ENCODE data around the gene CD79B. TPM values are rescaled to one million over a fixed set of nuclear protein-coding genes. Genes with fewer than 3 reads are reported as not detected.
"Not testable (repeated sequence)": the region's sequence is repeated elsewhere in the genome, so short reads cannot be mapped to it uniquely, and the experiment has no call there.

The CD79B gene
- total RNA-seq, 1 experiment from 2014 or later: 1.2 TPM

DNA sequence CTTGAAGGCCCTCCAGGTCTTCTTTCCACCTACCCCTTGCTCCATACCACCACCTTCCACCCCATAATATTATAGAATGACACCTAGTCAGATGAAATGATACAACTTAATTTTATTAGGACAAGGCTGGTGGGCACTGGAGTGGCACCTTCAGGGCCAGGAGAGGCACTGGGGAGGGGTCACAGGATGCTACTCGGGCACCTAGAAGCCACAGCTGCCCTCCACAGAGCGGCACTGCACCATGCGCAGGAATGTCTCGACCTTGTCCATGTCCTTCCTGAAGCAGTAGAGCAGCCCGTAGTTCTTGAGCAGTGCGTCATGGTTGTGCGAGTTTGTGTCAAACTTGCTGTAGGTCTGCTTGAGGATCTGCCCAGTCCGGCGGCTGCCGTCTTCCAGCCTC, 37.3 kb downstream of the CD79B start:
- not testable (repeated sequence) for H3K9me3 ChIP-seq (replicated peaks); H3K27me3 ChIP-seq; H3K36me3 ChIP-seq; H3K4me3 ChIP-seq; DNase-seq; H3K27ac ChIP-seq; H3K4me1 ChIP-seq

DNA sequence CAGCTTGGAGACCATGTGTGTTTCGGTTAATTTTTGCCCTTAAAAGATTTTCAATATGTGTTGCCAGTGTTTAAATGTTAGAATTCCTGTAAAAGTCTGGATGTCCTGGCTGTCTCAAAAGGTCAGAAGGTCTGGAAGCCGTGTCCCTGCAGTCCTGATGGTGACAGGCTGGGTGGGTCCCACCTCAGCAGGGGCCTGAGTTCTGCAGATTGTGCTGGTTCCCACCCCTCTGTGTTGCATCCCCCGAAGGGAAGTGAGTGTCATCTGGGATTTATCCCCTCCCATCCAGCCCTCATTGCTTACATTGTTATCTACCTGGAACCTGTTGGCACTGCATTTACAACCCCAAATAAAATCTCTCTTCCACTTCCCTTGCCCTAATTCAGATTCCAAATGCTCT, 38.1 kb downstream of the CD79B start:
- H3K27me3 ChIP-seq; H3K36me3 ChIP-seq; H3K27ac ChIP-seq; H3K4me1 ChIP-seq; DNase-seq; H3K4me3 ChIP-seq; H3K9me3 ChIP-seq (replicated peaks): not testable (repeated sequence)

DNA sequence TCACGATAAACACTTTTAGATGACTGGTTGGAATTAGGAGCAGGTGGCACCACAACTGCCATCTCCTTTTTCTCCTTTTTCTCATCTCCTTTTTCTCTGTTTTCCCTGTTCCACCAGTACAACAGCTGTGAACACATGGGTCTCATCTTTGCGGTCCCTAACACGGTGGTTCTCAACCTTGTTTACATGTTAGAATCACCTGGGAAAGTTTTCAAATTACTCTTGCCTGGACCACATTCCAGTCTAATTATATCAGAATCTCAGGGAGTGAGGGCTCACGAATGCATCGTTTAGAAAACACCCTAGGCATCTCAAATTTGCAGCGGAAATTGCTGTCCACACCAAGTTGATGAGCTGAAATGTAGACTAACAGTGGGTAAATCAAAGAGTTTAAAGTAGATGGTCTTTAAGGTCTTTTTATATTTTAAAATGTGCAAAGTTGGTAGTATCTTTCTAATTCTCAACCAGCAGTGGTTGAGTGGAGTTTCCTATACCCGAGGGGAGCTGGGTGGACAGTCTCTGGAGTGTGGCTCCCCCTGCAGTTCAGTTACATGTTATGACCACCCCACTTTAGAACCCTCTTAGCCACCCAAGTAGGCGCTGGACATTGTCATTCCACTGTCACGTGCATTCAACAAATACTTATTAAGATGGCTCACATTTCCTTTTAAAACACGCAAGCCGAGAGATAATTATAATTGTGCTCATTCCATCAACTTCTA, 39.7 kb downstream of the CD79B start:
- not testable (repeated sequence) for H3K4me3 ChIP-seq; H3K27ac ChIP-seq; H3K27me3 ChIP-seq; H3K9me3 ChIP-seq (replicated peaks); H3K36me3 ChIP-seq; H3K4me1 ChIP-seq
- DNase-seq: peak in 1 of 2 experiments; percentile 39

DNA sequence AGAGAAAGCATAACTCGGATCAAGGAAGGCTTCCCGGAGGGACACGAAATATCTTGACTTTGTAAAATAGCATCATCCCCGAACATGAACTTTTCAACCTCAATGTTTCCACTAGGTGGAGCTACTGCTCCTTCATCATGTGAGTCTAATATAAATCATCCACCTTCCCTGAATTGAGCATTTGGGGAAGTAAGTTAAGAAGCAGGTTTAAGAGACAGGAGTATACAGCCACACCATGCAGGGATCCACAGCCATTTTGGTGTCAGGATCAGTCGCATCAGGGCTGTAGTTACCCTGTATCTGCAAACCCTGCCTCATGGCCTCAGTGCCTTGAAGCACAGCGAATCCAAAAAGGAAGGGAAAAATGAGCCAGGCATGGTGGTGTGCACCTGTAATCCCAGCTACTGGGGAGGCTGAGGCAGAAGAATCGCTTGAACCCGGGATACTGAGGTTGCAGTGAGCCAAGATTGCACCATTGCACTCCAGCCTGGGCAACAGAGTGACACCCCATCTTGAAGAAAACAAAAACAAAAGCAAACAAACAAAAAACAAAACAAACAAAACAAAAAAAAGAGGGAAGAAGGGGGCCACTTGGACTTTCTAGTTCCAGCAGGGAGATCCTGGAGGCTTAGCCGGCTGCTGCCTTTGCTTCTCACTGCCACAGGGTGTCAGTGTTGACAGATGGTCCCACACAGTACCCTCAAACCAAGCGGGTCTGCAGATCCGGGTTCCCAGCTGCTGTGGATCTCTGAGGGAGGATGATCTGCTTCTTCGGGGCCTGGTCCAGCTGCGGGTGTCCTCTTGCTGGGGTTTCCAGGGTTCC, 42.9 kb downstream of the CD79B start:
- not testable (repeated sequence) for H3K27me3 ChIP-seq; H3K36me3 ChIP-seq; H3K4me1 ChIP-seq; H3K4me3 ChIP-seq; H3K27ac ChIP-seq; H3K9me3 ChIP-seq (replicated peaks)
- peak; percentile 39 to 51 for DNase-seq

DNA sequence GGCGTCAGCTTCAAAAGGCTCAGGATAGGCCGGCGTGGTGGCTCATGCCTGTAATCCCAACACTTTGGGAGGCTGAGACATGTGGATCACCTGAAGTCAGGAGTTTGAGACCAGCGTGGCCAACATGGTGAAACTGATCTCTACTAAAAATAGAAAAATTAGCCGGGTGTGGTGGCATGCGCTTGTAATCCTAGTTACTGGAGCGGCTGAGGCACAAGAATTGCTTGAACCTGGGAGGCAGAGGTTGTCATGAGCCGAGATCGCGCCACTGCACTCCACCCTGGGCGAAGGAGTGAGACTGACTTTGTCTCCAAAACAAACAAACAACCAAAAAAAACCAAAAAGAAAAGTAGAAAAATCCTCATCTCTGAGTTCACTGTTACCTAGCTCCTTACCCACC, 47.0 kb downstream of the CD79B start:
- not testable (repeated sequence) for DNase-seq; H3K4me1 ChIP-seq; H3K36me3 ChIP-seq; H3K4me3 ChIP-seq; H3K9me3 ChIP-seq (replicated peaks); H3K27me3 ChIP-seq; H3K27ac ChIP-seq

DNA sequence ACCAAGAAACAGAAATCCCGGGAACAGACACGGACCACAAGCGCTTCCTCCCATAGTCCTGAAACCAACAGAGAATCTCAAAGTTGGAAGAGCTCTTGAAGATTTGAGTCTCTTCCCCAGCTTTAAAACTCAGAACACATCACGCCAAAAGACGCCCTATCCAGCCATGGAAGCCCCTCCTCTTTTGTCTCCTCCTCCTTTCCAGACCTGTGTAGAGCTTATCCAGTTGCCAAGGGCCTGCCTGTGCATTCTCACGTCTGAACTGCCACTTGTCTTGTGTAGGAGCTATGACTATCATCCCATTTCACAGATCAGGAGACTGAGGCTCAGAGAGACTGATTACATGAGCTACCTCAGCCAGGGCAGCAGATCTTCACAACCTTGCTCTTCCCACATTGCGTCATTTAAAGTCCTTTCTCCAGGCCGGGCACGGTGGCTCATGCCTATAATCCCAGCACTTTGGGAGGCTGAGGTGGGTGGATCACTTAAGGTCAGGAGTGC, 49.5 kb downstream of the CD79B start:
- not testable (repeated sequence) for H3K4me1 ChIP-seq; H3K27ac ChIP-seq; H3K9me3 ChIP-seq (replicated peaks); H3K27me3 ChIP-seq; DNase-seq; H3K4me3 ChIP-seq; H3K36me3 ChIP-seq

DNA sequence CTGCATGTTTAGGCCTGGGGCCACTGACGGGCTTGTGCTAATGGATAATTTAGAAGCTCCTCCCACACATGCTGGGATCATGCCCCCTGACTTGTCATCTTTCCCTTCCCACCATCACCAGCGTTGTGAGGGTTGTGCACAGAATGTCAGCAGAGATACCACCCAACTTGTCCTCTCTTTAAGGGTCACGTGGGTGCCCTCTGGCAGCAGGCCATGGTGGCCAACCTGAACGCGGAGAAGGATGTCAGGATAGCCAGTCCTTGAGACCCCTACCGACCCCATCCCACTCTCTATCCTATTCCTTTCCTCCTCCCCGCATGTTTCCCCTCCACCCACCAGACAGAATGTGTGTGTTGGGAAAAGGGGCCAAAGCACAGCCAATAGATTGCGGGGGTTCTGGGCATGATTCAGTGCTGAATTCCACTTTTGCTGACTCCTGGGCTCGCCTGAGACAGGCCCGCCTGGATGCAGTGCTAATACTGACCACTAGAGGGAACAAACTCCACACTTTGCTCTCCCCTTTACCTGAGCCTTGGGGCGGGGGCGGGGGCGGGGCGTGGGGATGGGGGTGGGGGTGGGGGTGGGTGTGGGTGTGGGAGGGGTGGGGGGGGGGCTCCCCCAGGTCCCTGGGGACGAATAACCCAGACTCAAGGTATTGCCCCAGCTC, 50.1 kb downstream of the CD79B start, which contains the start of gene GH2:
GH2 (minus strand) TSS at position 10 of the 667 bp plus-strand sequence. CDS start 143 bp downstream, outside the sequence.
- peak; percentile 37 to 63 for DNase-seq
- Histone ChIP-seq H3K36me3 (no peaks in the 10 kb centered on the region), H3K27me3 (no peaks in the 10 kb centered on the region), H3K9me3 (replicated peaks) (no peaks in the 10 kb centered on the region), H3K27ac (no peak within 1 kb of the TSS), H3K4me1 (no peaks in the 10 kb centered on the region), H3K4me3 (no peak within 1 kb of the TSS)

DNA sequence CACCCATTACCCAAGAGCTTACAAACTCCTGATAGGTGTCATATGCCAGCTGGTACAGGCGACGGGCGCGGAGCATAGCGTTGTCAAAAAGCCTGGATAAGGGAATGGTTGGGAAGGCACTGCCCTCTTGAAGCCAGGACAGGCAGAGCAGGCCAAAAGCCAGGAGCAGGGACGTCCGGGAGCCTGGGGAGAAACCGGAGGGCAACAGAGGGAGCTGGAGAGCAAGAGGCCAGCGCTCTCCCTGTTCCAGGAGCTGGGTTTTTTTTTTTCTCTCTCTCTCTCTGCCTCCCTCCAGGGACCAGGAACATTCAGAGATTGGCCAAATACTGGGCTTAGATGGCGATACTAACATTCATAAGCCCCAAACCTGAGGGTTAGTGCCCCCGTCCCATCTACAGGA, 50.8 kb downstream of the CD79B start:
- not testable (repeated sequence) for H3K27me3 ChIP-seq; DNase-seq; H3K27ac ChIP-seq; H3K4me3 ChIP-seq; H3K9me3 ChIP-seq (replicated peaks); H3K4me1 ChIP-seq; H3K36me3 ChIP-seq

DNA sequence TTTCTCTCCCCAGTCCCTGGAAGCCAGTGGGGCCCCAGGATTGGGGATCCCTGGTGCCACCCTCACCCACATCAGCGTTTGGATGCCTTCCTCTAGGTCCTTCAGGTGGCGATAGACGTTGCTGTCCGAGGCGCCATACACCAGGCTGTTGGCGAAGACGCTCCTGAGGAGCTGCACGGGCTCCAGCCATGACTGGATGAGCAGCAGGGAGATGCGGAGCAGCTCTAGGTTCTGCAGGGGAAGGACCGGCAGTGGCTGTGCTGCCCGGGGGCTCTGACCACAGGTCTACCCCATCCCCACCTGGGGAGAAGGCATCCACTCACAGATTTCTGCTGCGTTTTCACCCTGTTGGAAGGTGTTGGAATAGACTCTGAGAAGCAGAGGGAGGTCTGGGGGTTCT, 51.4 kb downstream of the CD79B start:
- no peak for DNase-seq
- Histone ChIP-seq H3K4me3 (no peak overlapping the region), H3K27ac (no peak overlapping the region), H3K36me3 (no peaks in the 10 kb centered on the region), H3K9me3 (replicated peaks) (no peaks in the 10 kb centered on the region), H3K4me1 (no peaks in the 10 kb centered on the region), H3K27me3 (no peaks in the 10 kb centered on the region)

Other genes with a start within 250 kb of the CD79B start
- 23.1 and 23.2 TPM in 2 replicates for gene LIMD2, start 232.2 kb downstream of the CD79B start, total RNA-seq (2014; rRNA removed; shearing (Covaris generic))
- gene STRADA, start 190.5 kb downstream of the CD79B start, total RNA-seq (2014; rRNA removed; shearing (Covaris generic)): 16.8 and 23.2 TPM in 2 replicates
- 49.8 and 54.9 TPM in 2 replicates for gene CCDC47, start 158.7 kb downstream of the CD79B start, total RNA-seq (2014; rRNA removed; shearing (Covaris generic))
- 64.5 and 78.7 TPM in 2 replicates for gene DDX42, start 158.2 kb downstream of the CD79B start, total RNA-seq (2014; rRNA removed; shearing (Covaris generic))
- gene PSMC5, start 104.9 kb downstream of the CD79B start, total RNA-seq (2014; rRNA removed; shearing (Covaris generic)): 52.7 and 64.8 TPM in 2 replicates
- gene FTSJ3, start 104.7 kb downstream of the CD79B start, total RNA-seq (2014; rRNA removed; shearing (Covaris generic)): 34.9 and 35.1 TPM in 2 replicates
- gene SMARCD2, start 89.6 kb downstream of the CD79B start, total RNA-seq (2014; rRNA removed; shearing (Covaris generic)): 35.7 and 38.5 TPM in 2 replicates
- not detected in 2 replicates for gene CSH2, start 58.7 kb downstream of the CD79B start, total RNA-seq (2014; rRNA removed; shearing (Covaris generic))
- gene GH2, start 50.4 kb downstream of the CD79B start, total RNA-seq (2014; rRNA removed; shearing (Covaris generic)): not detected in 2 replicates
- not detected in 2 replicates for gene CSH1, start 35.8 kb downstream of the CD79B start, total RNA-seq (2014; rRNA removed; shearing (Covaris generic))
- not detected in 2 replicates for gene CSHL1, start 21.1 kb downstream of the CD79B start, total RNA-seq (2014; rRNA removed; shearing (Covaris generic))
- not detected in 2 replicates for gene GH1, start 13.5 kb downstream of the CD79B start, total RNA-seq (2014; rRNA removed; shearing (Covaris generic))
- gene SCN4A, start 40.6 kb upstream of the CD79B start, total RNA-seq (2014; rRNA removed; shearing (Covaris generic)): 12.4 and 14.3 TPM in 2 replicates
- gene PRR29, start 66.0 kb upstream of the CD79B start, total RNA-seq (2014; rRNA removed; shearing (Covaris generic)): 0.12 TPM in 1 of 2 replicates, not detected in the other
- 0.33 and 0.43 TPM in 2 replicates for gene ICAM2, start 88.3 kb upstream of the CD79B start, total RNA-seq (2014; rRNA removed; shearing (Covaris generic))
- gene ERN1, start 197.8 kb upstream of the CD79B start, total RNA-seq (2014; rRNA removed; shearing (Covaris generic)): 2.2 and 3.8 TPM in 2 replicates